ENCODE data around the gene SKIC2.
"Not testable (repeated sequence)": the region's sequence is repeated elsewhere in the genome, so short reads cannot be mapped to it uniquely, and the experiment has no call there.

Gene SKIC2

GRCh38 chr6:31969712-31970603 lies 11.0 kb downstream of the SKIC2 start:
- no peak for DNase-seq

GRCh38 chr6:31970604-31971271 lies 11.8 kb downstream of the SKIC2 start:
- no peak for DNase-seq

- no peak for DNase-seq
Measured at GRCh38 chr6:31971279-31971992, 12.5 kb downstream of the SKIC2 start.

- peak; percentile 100 for DNase-seq
Measured at GRCh38 chr6:31971993-31972708, 13.2 kb downstream of the SKIC2 start, which contains the start of gene DXO. Gene DXO (minus strand): TSS chr6:31972138. CDS start chr6:31971675, 463 bp downstream.

GRCh38 chr6:31972709-31973350 lies 13.9 kb downstream of the SKIC2 start:
- no peak for DNase-seq

- not testable (repeated sequence) for DNase-seq
Measured at GRCh38 chr6:31976065-31976464, 17.1 kb downstream of the SKIC2 start.

GRCh38 chr6:31977816-31978431 lies 18.9 kb downstream of the SKIC2 start:
- DNase-seq: no peak

GRCh38 chr6:31978831-31979230 lies 19.9 kb downstream of the SKIC2 start:
- DNase-seq: no peak

- DNase-seq: no peak
Measured at GRCh38 chr6:31979238-31979898, 20.4 kb downstream of the SKIC2 start.

- not testable (repeated sequence) for DNase-seq
Measured at GRCh38 chr6:31980195-31980876, 21.4 kb downstream of the SKIC2 start.

- not testable (repeated sequence) for DNase-seq
Measured at GRCh38 chr6:31980998-31981397, 22.0 kb downstream of the SKIC2 start.

- not testable (repeated sequence) for DNase-seq
Measured at GRCh38 chr6:31981744-31982143, 22.8 kb downstream of the SKIC2 start, which contains the start of gene C4A. Gene C4A (plus strand): TSS chr6:31982057. CDS start chr6:31982108, 51 bp downstream.

- DNase-seq: not testable (repeated sequence)
Measured at GRCh38 chr6:31989363-31989762, 30.4 kb downstream of the SKIC2 start.

GRCh38 chr6:31994421-31994820 lies 35.4 kb downstream of the SKIC2 start:
- not testable (repeated sequence) for DNase-seq

GRCh38 chr6:31996385-31996784 lies 37.4 kb downstream of the SKIC2 start:
- DNase-seq: not testable (repeated sequence)

GRCh38 chr6:32002546-32003268 lies 43.7 kb downstream of the SKIC2 start:
- not testable (repeated sequence) for DNase-seq

GRCh38 chr6:32003301-32003700 lies 44.3 kb downstream of the SKIC2 start:
- DNase-seq: not testable (repeated sequence)

- DNase-seq: not testable (repeated sequence)
Measured at GRCh38 chr6:32004393-32004792, 45.4 kb downstream of the SKIC2 start.

- DNase-seq: not testable (repeated sequence)
Measured at GRCh38 chr6:32004864-32005537, 46.0 kb downstream of the SKIC2 start.
